OCI-LY7 (cell line): ENCODE data around the gene ARFIP1. TPM values are rescaled to one million over a fixed set of nuclear protein-coding genes. Genes with fewer than 3 reads are reported as not detected.

ENCODE experiments used
- BruUV-seq: library from RNA; stranded (reverse); fragments of 400-500 nt; replicated peaks from 2 replicates; lab custom pipeline; 2021; lab: Mats Ljungman, UMichigan
- CTCF ChIA-PET: fragments of 300-600 bp; sonication (Branson Sonifier 250); formaldehyde crosslinking; loops from one replicate; lab custom pipeline; 2022; ENCODE audit warnings: antibody characterized with exemption; ENCODE audit not compliant: unreplicated experiment; lab: Charles Lee
- POLR2A ChIA-PET: fragments of 300-600 bp; sonication (Branson Sonifier 250); formaldehyde crosslinking; loops from one replicate; lab custom pipeline; 2022; ENCODE audit warnings: antibody characterized with exemption; lab: Charles Lee
- DNase-seq: peaks from one replicate; pipeline ENCODE4 v3.0.0-alpha.2; 2015; ENCODE audit warnings: low spot score
- H2AFZ ChIP-seq: fragments of 200-600 bp; sonication (generic), shearing (Covaris generic); 2 replicates; pipeline ENCODE4 v1.6.1; 2014; ENCODE audit warnings: mild to moderate bottlenecking, antibody characterized with exemption, low read length, moderate library complexity
- H3K27ac ChIP-seq: fragments of 200-600 bp; sonication (generic); 2 replicates; pipeline ENCODE4 v1.5.1; 2014; ENCODE audit warnings: mixed run types, low read depth, mild to moderate bottlenecking, moderate library complexity, low read length, inconsistent platforms; ENCODE audit not compliant: poor library complexity, severe bottlenecking
- H3K36me3 ChIP-seq: fragments of 200-600 bp; sonication (generic); 2 replicates; pipeline ENCODE4 v1.6.1; 2014; ENCODE audit warnings: mild to moderate bottlenecking, antibody characterized with exemption, low read length, moderate library complexity, mixed read lengths; ENCODE audit not compliant: insufficient read depth
- H3K4me1 ChIP-seq: fragments of 200-600 bp; sonication (generic); 2 replicates; pipeline ENCODE4 v1.5.1; 2014; ENCODE audit warnings: mild to moderate bottlenecking, low read length; ENCODE audit not compliant: insufficient read depth, poor library complexity, severe bottlenecking
- H3K4me2 ChIP-seq: fragments of 200-600 bp; sonication (generic); 2 replicates; pipeline ENCODE4 v1.6.1; 2014; ENCODE audit warnings: mild to moderate bottlenecking, low read length
- H3K4me3 ChIP-seq: fragments of 200-600 bp; sonication (generic); 2 replicates; pipeline ENCODE4 v1.5.1; 2014; ENCODE audit warnings: mild to moderate bottlenecking, low read depth, low read length; ENCODE audit not compliant: poor library complexity, severe bottlenecking
- H3K79me2 ChIP-seq: fragments of 200-600 bp; sonication (generic); 2 replicates; pipeline ENCODE4 v1.6.1; 2016; ENCODE audit warnings: low read depth, mild to moderate bottlenecking, low read length, moderate library complexity, mixed read lengths; ENCODE audit not compliant: insufficient read depth
- H3K9me2 ChIP-seq: fragments of 200-600 bp; sonication (generic); 2 replicates; pipeline ENCODE4 v1.6.1; 2016; ENCODE audit warnings: mild to moderate bottlenecking, low read length, mixed read lengths; ENCODE audit not compliant: insufficient read depth
- H3K9me3 ChIP-seq: fragments of 200-600 bp; sonication (generic); 2 replicates; pipeline ENCODE4 v1.6.1; 2014; ENCODE audit warnings: mild to moderate bottlenecking, mixed run types, low read length, mixed read lengths
- H4K20me1 ChIP-seq: fragments of 200-600 bp; sonication (generic); 2 replicates; pipeline ENCODE4 v1.6.1; 2014; ENCODE audit warnings: mild to moderate bottlenecking, antibody characterized with exemption, low read length, moderate library complexity, mixed read lengths; ENCODE audit not compliant: insufficient read depth
- EZH2phosphoT487 ChIP-seq: fragments of 200-600 bp; sonication (generic); IDR thresholded peaks from 2 replicates; pipeline ENCODE4 v1.6.1; 2018; ENCODE audit warnings: low read depth, borderline replicate concordance, mild to moderate bottlenecking, mixed run types, antibody characterized with exemption, low read length, moderate library complexity, mixed read lengths
- intact Hi-C: fragments of 100-400 bp; cut with micrococcal nuclease; formaldehyde crosslinking; loops from one replicate; pipeline ENCODE4 v1.10.0; 2022; ENCODE audit not compliant: unreplicated experiment
- total RNA-seq, 2 experiments: library from RNA; depleted of rRNA in 1 of 2; stranded (reverse); fragments of >200 nt in 1 of 2; shearing (Covaris generic) in 1 of 2; gene quantifications; 2 replicates each; pipeline ENCODE4 v1.2.3, GENCODE V29; 2014 to 2022
- TF ChIP-seq, protein P1 (sequence below): fragments of 200-600 bp; sonication (generic); conservative IDR thresholded peaks from 2 replicates; pipeline ENCODE4 v1.5.1; 2014; ENCODE audit warnings: mild to moderate bottlenecking, antibody characterized with exemption, low read length, moderate library complexity, mixed read lengths

ARFIP1 gene
- total RNA-seq, 2 experiments from 2014 or later = 27.0 to 29.3 TPM

DNA sequence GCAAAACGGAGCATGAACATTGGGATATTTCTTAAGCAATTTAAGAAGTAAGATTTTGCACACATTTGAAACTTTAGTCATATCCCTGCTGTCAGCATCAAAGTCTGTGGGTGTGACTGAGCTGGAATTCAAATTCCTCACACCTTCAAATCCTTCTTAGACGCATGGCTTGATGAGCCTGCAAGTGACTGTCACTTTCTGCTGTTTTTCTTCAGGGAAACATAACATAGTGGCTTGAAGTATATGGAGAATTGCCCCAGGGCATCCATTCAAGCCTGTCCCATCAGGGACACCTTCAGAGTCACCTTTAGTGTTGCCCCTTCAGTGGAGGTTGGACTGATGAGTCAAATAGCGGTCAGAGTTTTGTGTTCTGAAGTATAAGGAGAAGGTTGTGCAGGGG, 173.8 kb downstream of the ARFIP1 start:
- H4K20me1 ChIP-seq = no peaks in the 10 kb centered on the region
- BruUV-seq = no TSS peak
- POLR2A ChIA-PET = interaction anchor here (0.6 to 1.7 kb wide), 2 partner anchors 10 to 13 kb away, joined by 5 to 6 read pairs; no protein-coding TSS in a partner anchor
- H3K4me2 ChIP-seq = no peak overlapping the region
- no peaks in the 10 kb centered on the region for H3K36me3 ChIP-seq
- H3K27ac ChIP-seq = no peak overlapping the region
- H3K79me2 ChIP-seq = no peaks in the 10 kb centered on the region
- DNase-seq = no peak
- intact Hi-C loops = no loop called here
- TF ChIP-seq, protein P1, sequence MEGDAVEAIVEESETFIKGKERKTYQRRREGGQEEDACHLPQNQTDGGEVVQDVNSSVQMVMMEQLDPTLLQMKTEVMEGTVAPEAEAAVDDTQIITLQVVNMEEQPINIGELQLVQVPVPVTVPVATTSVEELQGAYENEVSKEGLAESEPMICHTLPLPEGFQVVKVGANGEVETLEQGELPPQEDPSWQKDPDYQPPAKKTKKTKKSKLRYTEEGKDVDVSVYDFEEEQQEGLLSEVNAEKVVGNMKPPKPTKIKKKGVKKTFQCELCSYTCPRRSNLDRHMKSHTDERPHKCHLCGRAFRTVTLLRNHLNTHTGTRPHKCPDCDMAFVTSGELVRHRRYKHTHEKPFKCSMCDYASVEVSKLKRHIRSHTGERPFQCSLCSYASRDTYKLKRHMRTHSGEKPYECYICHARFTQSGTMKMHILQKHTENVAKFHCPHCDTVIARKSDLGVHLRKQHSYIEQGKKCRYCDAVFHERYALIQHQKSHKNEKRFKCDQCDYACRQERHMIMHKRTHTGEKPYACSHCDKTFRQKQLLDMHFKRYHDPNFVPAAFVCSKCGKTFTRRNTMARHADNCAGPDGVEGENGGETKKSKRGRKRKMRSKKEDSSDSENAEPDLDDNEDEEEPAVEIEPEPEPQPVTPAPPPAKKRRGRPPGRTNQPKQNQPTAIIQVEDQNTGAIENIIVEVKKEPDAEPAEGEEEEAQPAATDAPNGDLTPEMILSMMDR = no peak
- no peak for TF ChIP-seq EZH2phosphoT487
- H2AFZ ChIP-seq = no peak overlapping the region
- CTCF ChIA-PET = no interaction called here
- H3K4me3 ChIP-seq = no peak overlapping the region
- H3K9me3 ChIP-seq = no peaks in the 10 kb centered on the region
- no peaks in the 10 kb centered on the region for H3K4me1 ChIP-seq
- H3K9me2 ChIP-seq = no peaks in the 10 kb centered on the region

DNA sequence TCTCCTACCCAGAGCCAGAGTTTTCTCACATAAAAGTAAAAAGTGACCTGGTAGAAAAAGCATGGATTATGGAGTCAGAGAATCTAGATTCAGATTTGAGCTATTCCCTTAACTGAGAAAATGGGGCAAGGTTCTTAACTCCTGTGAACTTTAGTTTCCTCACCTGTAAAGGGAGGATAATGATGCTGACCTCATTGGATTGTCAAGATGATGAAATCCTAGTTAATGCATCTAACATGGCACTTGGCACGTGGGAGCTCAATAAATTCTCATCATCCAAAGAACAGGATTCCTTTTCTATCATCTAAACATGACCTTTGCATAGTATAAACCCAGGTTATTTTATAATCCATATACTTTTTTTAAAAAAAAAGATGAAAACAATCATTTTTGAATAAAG, 175.0 kb downstream of the ARFIP1 start:
- H4K20me1 ChIP-seq = no peaks in the 10 kb centered on the region
- ChIA-PET POLR2A (interaction anchor here (0.6 to 1.7 kb wide), 2 partner anchors 14 to 324 kb away, joined by 3 to 6 read pairs; no protein-coding TSS in a partner anchor), CTCF (no interaction called here)
- no peak overlapping the region for H3K4me2 ChIP-seq
- no peaks in the 10 kb centered on the region for H3K4me1 ChIP-seq
- H2AFZ ChIP-seq = no peak overlapping the region
- H3K36me3 ChIP-seq = no peaks in the 10 kb centered on the region
- H3K9me3 ChIP-seq = no peaks in the 10 kb centered on the region
- no peak overlapping the region for H3K27ac ChIP-seq
- DNase-seq = no peak
- intact Hi-C loops = no loop called here
- H3K9me2 ChIP-seq = no peaks in the 10 kb centered on the region
- H3K79me2 ChIP-seq = no peaks in the 10 kb centered on the region
- no peak overlapping the region for H3K4me3 ChIP-seq
- no TSS peak for BruUV-seq
- TF ChIP-seq, protein P1 = no peak
- no peak for TF ChIP-seq EZH2phosphoT487

DNA sequence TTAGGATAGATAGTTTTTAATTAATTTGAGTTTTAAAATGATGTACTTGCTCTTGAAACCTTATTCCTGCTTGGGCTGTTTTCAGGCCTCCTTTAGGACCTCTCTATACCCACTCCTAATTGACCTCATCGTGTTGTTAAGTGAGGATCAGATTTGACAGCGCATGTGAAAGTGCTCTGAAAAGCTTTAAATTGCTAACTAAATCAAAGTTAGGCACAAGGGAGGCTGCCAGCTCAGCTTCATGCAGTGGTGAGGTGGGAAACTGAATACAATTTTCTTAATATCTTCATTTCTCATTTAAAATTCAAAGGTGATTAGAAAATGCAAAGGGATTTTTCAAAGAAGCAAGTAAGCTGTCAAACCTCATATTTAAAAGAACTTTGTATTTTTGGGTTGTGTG, 176.4 kb downstream of the ARFIP1 start:
- no peak overlapping the region for H3K4me2 ChIP-seq
- H3K9me2 ChIP-seq = no peaks in the 10 kb centered on the region
- no peaks in the 10 kb centered on the region for H3K36me3 ChIP-seq
- no peaks in the 10 kb centered on the region for H3K4me1 ChIP-seq
- H3K27ac ChIP-seq = no peak overlapping the region
- H4K20me1 ChIP-seq = no peaks in the 10 kb centered on the region
- intact Hi-C loops = no loop called here
- TF ChIP-seq EZH2phosphoT487 = no peak
- TF ChIP-seq, protein P1 = no peak
- no peak overlapping the region for H3K4me3 ChIP-seq
- BruUV-seq = no TSS peak
- H3K9me3 ChIP-seq = no peaks in the 10 kb centered on the region
- no peak for DNase-seq
- POLR2A ChIA-PET = interaction anchor here (1.0 kb wide), 1 partner anchor 9 kb away, joined by 3 read pairs; no protein-coding TSS in a partner anchor
- CTCF ChIA-PET = interaction anchor here (0.5 kb wide), 1 partner anchor 18 kb away, joined by 3 read pairs; no protein-coding TSS in a partner anchor
- no peaks in the 10 kb centered on the region for H3K79me2 ChIP-seq
- H2AFZ ChIP-seq = no peak overlapping the region
